CD8-positive, alpha-beta memory T cell (primary cell): Measurements from ENCODE around the gene PTPRM. TPM values are rescaled to one million over a fixed set of nuclear protein-coding genes. Genes with fewer than 3 reads are reported as not detected.
A peak's percentile ranks its signal among the peaks of the same experiment; 100 is the strongest.
"Not testable (repeated sequence)": the region's sequence is repeated elsewhere in the genome, so short reads cannot be mapped to it uniquely, and the experiment has no call there.

Experiments used
- CTCF ChIA-PET: fragments of 350-600 bp; sonication (Branson Sonifier 250); formaldehyde crosslinking; loops from one replicate; lab custom pipeline; 2021; ENCODE audit warnings: antibody characterized with exemption; lab: Charles Lee
- POLR2A ChIA-PET: fragments of 350-600 bp; sonication (Branson Sonifier 250); formaldehyde crosslinking; loops from one replicate; lab custom pipeline; 2021; ENCODE audit warnings: antibody characterized with exemption; lab: Charles Lee
- DNase-seq, 5 donors: peaks; one replicate each; pipeline versions ENCODE4 v3.0.0 to v3.0.0-alpha.2; 2020 to 2022; ENCODE audit warnings: mixed read lengths in 1 of 5
- H3K27ac ChIP-seq: one replicate; pipeline ENCODE4 v1.7.0; 2013; ENCODE audit warnings: low read depth, mild to moderate bottlenecking, low read length, moderate library complexity
- H3K27me3 ChIP-seq: 2 replicates; pipeline ENCODE4 v1.7.0; 2013; ENCODE audit warnings: low read length, mild to moderate bottlenecking; ENCODE audit not compliant: insufficient read depth, poor library complexity, severe bottlenecking
- H3K36me3 ChIP-seq: 2 replicates; pipeline ENCODE4 v1.7.0; 2013; ENCODE audit warnings: mild to moderate bottlenecking, low read length, moderate library complexity; ENCODE audit not compliant: insufficient read depth
- H3K4me1 ChIP-seq: 2 replicates; pipeline ENCODE4 v1.7.0; 2013; ENCODE audit warnings: mild to moderate bottlenecking, low read length, moderate library complexity; ENCODE audit not compliant: insufficient read depth
- H3K4me3 ChIP-seq: 2 replicates; pipeline ENCODE4 v1.7.0; 2013; ENCODE audit warnings: mild to moderate bottlenecking, low read length
- H3K9me3 ChIP-seq: 2 replicates; pipeline ENCODE4 v1.7.0; 2013; ENCODE audit warnings: mild to moderate bottlenecking, low read length
- H3K27ac Mint-ChIP-seq, 8 donors: one replicate each; pipeline ENCODE4 v1.8.0; 2020 to 2021; ENCODE audit warnings: mixed read lengths in 8 of 8, mild to moderate bottlenecking in 6 of 8, inconsistent platforms in 3 of 8, moderate library complexity in 3 of 8
- H3K27me3 Mint-ChIP-seq, 2 donors: one replicate each; pipeline ENCODE4 v1.8.0; 2020 to 2021; ENCODE audit warnings: mixed read lengths in 2 of 2, mild to moderate bottlenecking in 1 of 2, moderate library complexity in 1 of 2
- H3K36me3 Mint-ChIP-seq, 3 donors: one replicate each; pipeline ENCODE4 v1.8.0; 2020 to 2021; ENCODE audit warnings: mixed read lengths in 3 of 3, inconsistent platforms in 1 of 3, mild to moderate bottlenecking in 1 of 3
- H3K4me1 Mint-ChIP-seq, 3 donors: one replicate each; pipeline ENCODE4 v1.8.0; 2020 to 2021; ENCODE audit warnings: mixed read lengths in 3 of 3, inconsistent platforms in 1 of 3, mild to moderate bottlenecking in 1 of 3
- H3K4me3 Mint-ChIP-seq, 7 donors: one replicate each; pipeline ENCODE4 v1.8.0; 2020 to 2021; ENCODE audit warnings: mixed read lengths in 7 of 7, mild to moderate bottlenecking in 6 of 7, moderate library complexity in 4 of 7, inconsistent platforms in 2 of 7
- H3K9me3 Mint-ChIP-seq, 5 donors: one replicate each; pipeline ENCODE4 v1.8.0; 2020 to 2022; ENCODE audit warnings: mixed read lengths in 5 of 5, mild to moderate bottlenecking in 3 of 5, moderate library complexity in 2 of 5, inconsistent platforms in 1 of 5
- polyA plus RNA-seq: library from polyadenylated mRNA; unstranded; fragments of 300-500 nt; fragmentation: Illumina TruSeq; gene quantifications from one replicate; pipeline ENCODE4 v1.2.3, GENCODE V29; 2021
- total RNA-seq, 2 experiments: library from RNA; stranded (reverse); gene quantifications; one replicate each; pipeline ENCODE4 v1.2.3, GENCODE V29; 2021

PTPRM gene
- total and polyA plus RNA-seq, 3 experiments from 2014 or later, result 3.9 to 7.4 (median 5.3) TPM

DNA sequence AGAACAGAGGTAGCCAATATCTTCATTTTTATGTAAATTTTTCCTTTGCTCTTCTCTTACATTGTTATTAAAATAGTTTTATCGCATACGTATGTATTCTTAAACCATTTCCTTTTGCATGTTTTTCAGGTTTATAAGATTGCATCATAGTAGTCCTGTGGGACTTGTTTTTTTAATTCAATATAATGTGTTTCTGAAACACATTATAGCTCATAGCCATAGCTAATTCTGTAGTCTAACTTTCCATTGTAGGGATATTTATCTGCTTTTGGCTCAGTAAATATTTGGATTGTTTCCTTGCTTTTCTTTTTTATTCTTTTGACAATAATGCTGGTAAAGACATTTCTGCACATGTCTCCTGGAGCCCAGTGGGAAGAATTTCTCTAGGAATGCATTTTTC, 484.3 kb downstream of the PTPRM start:
- Mint-ChIP-seq H3K36me3 (no peaks in the 10 kb centered on the region), H3K27ac (peak overlapping the region in 2 of 8 donors; percentile 48 to 85)
- CTCF ChIA-PET, result interaction anchor here (2.0 kb wide), 1 partner anchor 8 kb away, joined by 4 read pairs; no protein-coding TSS in a partner anchor

GRCh38 chr18:8052237-8052701, 485.2 kb downstream of the PTPRM start:
- H3K9me3 Mint-ChIP-seq, result peaks cover 0 to 5% (median 0%) of the 10 kb centered on the region in 5 donors

More for the DNA sequence above, 484.3 kb downstream of the PTPRM start:
- Mint-ChIP-seq H3K4me3 (no peak overlapping the region), H3K4me1 (peaks cover 2 to 23% (median 21%) of the 10 kb centered on the region in 3 donors), H3K9me3 (peaks cover 0 to under 1% (median 0%) of the 10 kb centered on the region in 5 donors), H3K27me3 (peaks cover 0 to 1% of the 10 kb centered on the region in 2 donors)
- POLR2A ChIA-PET, result no interaction called here
- H3K27me3 ChIP-seq, result no peaks in the 10 kb centered on the region
- no peak for DNase-seq
- H3K4me3 ChIP-seq, result no peak overlapping the region
- H3K27ac ChIP-seq, result no peak overlapping the region
- no peaks in the 10 kb centered on the region for H3K9me3 ChIP-seq
- H3K36me3 ChIP-seq, result no peaks in the 10 kb centered on the region
- no peaks in the 10 kb centered on the region for H3K4me1 ChIP-seq

GRCh38 chr18:8056723-8057122, 489.6 kb downstream of the PTPRM start:
- CTCF ChIA-PET, result no interaction called here
- POLR2A ChIA-PET, result no interaction called here
- peaks cover 0 to 11% (median 8%) of the 10 kb centered on the region in 3 donors for H3K4me1 Mint-ChIP-seq

More at GRCh38 chr18:8052237-8052701, 485.2 kb downstream of the PTPRM start:
- Histone ChIP-seq H3K4me3 (no peak overlapping the region), H3K27me3 (no peaks in the 10 kb centered on the region), H3K9me3 (no peaks in the 10 kb centered on the region), H3K27ac (no peak overlapping the region), H3K4me1 (no peaks in the 10 kb centered on the region), H3K36me3 (no peaks in the 10 kb centered on the region)
- POLR2A ChIA-PET, result no interaction called here
- CTCF ChIA-PET, result interaction anchor here (2.0 kb wide), 1 partner anchor 9 kb away, joined by 4 read pairs; no protein-coding TSS in a partner anchor
- peak overlapping the region in 6 of 8 donors; percentile 1 to 85 (median 25) for H3K27ac Mint-ChIP-seq
- no peaks in the 10 kb centered on the region for H3K36me3 Mint-ChIP-seq
- H3K27me3 Mint-ChIP-seq, result peaks cover 0 to 1% of the 10 kb centered on the region in 2 donors
- peak in 2 of 5 donors; percentile 3 to 4 for DNase-seq
- peaks cover 2 to 23% (median 21%) of the 10 kb centered on the region in 3 donors for H3K4me1 Mint-ChIP-seq
- peak overlapping the region in 1 of 7 donors; percentile 44 for H3K4me3 Mint-ChIP-seq

DNA sequence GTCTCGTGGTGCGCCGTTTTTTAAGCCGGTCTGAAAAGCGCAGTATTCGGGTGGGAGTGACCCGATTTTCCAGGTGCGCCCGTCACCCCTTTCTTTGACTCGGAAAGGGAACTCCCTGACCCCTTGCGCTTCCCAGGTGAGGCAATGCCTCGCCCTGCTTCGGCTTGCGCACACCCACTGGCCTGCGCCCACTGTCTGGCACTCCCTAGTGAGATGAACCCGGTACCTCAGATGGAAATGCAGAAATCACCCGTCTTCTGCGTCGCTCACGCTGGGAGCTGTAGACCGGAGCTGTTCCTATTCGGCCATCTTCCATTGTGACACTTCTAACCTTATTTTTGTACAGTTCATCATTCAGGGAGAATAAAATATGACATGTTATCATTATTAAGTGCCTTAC, 496.0 kb downstream of the PTPRM start:
- H3K4me1 Mint-ChIP-seq, DNase-seq, H3K27me3 Mint-ChIP-seq, H3K27ac ChIP-seq, H3K36me3 Mint-ChIP-seq, H3K27me3 ChIP-seq, H3K9me3 ChIP-seq, H3K4me1 ChIP-seq, H3K4me3 ChIP-seq, H3K36me3 ChIP-seq, H3K27ac Mint-ChIP-seq, H3K9me3 Mint-ChIP-seq, CTCF ChIA-PET, POLR2A ChIA-PET: not testable (repeated sequence)
- peak overlapping the region in 4 of 7 donors; percentile 5 to 58 (median 40) for H3K4me3 Mint-ChIP-seq

More at GRCh38 chr18:8056723-8057122, 489.6 kb downstream of the PTPRM start:
- Mint-ChIP-seq H3K4me3 (no peak overlapping the region), H3K27ac (no peak overlapping the region), H3K27me3 (peaks cover 0 to 1% of the 10 kb centered on the region in 2 donors), H3K36me3 (no peaks in the 10 kb centered on the region), H3K9me3 (peaks cover 0 to 5% (median 0%) of the 10 kb centered on the region in 5 donors)
- H3K4me3 ChIP-seq, result no peak overlapping the region
- H3K4me1 ChIP-seq, result no peaks in the 10 kb centered on the region
- H3K27me3 ChIP-seq, result no peaks in the 10 kb centered on the region
- H3K36me3 ChIP-seq, result no peaks in the 10 kb centered on the region
- DNase-seq, result no peak
- H3K9me3 ChIP-seq, result no peaks in the 10 kb centered on the region
- no peak overlapping the region for H3K27ac ChIP-seq

- no peaks in the 10 kb centered on the region for H3K27me3 Mint-ChIP-seq
- H3K9me3 ChIP-seq, result no peaks in the 10 kb centered on the region
- H3K27ac Mint-ChIP-seq, result no peak overlapping the region
- no peak overlapping the region for H3K4me3 ChIP-seq
- no peaks in the 10 kb centered on the region for H3K36me3 ChIP-seq
- H3K4me1 Mint-ChIP-seq, result no peaks in the 10 kb centered on the region
- no peaks in the 10 kb centered on the region for H3K27me3 ChIP-seq
- no peaks in the 10 kb centered on the region for H3K9me3 Mint-ChIP-seq
- no peaks in the 10 kb centered on the region for H3K4me1 ChIP-seq
- no peak overlapping the region for H3K4me3 Mint-ChIP-seq
- H3K36me3 Mint-ChIP-seq, result no peaks in the 10 kb centered on the region
- no peak for DNase-seq
- ChIA-PET CTCF (no interaction called here), POLR2A (no interaction called here)
- no peak overlapping the region for H3K27ac ChIP-seq
These were observed 496.6 kb downstream of the PTPRM start for GRCh38 chr18:8063733-8064132.

- H3K4me1 Mint-ChIP-seq, result no peaks in the 10 kb centered on the region
- no peak overlapping the region for H3K4me3 Mint-ChIP-seq
- no peaks in the 10 kb centered on the region for H3K4me1 ChIP-seq
- no peaks in the 10 kb centered on the region for H3K36me3 ChIP-seq
- ChIA-PET CTCF (no interaction called here), POLR2A (no interaction called here)
- H3K27ac ChIP-seq, result no peak overlapping the region
- H3K27me3 ChIP-seq, result no peaks in the 10 kb centered on the region
- no peaks in the 10 kb centered on the region for H3K27me3 Mint-ChIP-seq
- H3K4me3 ChIP-seq, result no peak overlapping the region
- no peaks in the 10 kb centered on the region for H3K9me3 ChIP-seq
- no peak for DNase-seq
- no peak overlapping the region for H3K27ac Mint-ChIP-seq
- no peaks in the 10 kb centered on the region for H3K9me3 Mint-ChIP-seq
- peaks cover 0 to 2% (median 0%) of the 10 kb centered on the region in 3 donors for H3K36me3 Mint-ChIP-seq
These were observed 498.2 kb downstream of the PTPRM start for GRCh38 chr18:8065284-8065683.

DNA sequence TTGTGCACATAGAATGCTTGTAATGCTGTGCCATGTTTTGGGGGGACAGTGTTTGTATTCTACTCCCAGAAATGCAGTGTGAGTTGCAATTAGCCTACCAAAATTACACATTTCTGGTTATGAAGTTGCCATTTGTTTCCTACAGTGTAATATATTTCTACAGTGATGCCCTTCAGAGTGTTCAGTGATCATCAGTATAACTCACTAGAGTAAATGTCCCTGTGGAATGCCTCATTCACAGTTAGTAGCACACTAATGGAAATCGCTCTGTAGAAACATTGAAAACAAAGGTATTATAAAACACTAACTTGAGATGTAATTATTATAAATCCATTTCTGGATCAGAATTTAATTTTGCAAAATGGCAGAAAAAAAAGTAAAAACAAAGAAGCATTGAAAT, 498.7 kb downstream of the PTPRM start:
- Histone ChIP-seq H3K27me3 (no peaks in the 10 kb centered on the region), H3K4me1 (no peaks in the 10 kb centered on the region), H3K27ac (no peak overlapping the region), H3K36me3 (no peaks in the 10 kb centered on the region), H3K9me3 (no peaks in the 10 kb centered on the region), H3K4me3 (no peak overlapping the region)
- ChIA-PET POLR2A (no interaction called here), CTCF (no interaction called here)
- DNase-seq, result no peak
- H3K36me3 Mint-ChIP-seq, result peaks cover 0 to 2% (median 0%) of the 10 kb centered on the region in 3 donors
- no peak overlapping the region for H3K4me3 Mint-ChIP-seq
- no peaks in the 10 kb centered on the region for H3K27me3 Mint-ChIP-seq
- H3K4me1 Mint-ChIP-seq, result no peaks in the 10 kb centered on the region
- H3K9me3 Mint-ChIP-seq, result no peaks in the 10 kb centered on the region
- no peak overlapping the region for H3K27ac Mint-ChIP-seq

- POLR2A ChIA-PET, result no interaction called here
- CTCF ChIA-PET, result no interaction called here
- H3K27ac Mint-ChIP-seq, result no peak overlapping the region
These were observed 502.6 kb downstream of the PTPRM start for GRCh38 chr18:8069708-8070107.

More at GRCh38 chr18:8069708-8070107, 502.6 kb downstream of the PTPRM start:
- Mint-ChIP-seq H3K9me3 (peaks cover 0 to 3% (median 0%) of the 10 kb centered on the region in 5 donors), H3K4me3 (no peak overlapping the region), H3K4me1 (no peaks in the 10 kb centered on the region), H3K36me3 (peaks cover 0 to 2% (median 0%) of the 10 kb centered on the region in 3 donors), H3K27me3 (no peaks in the 10 kb centered on the region)
- no peaks in the 10 kb centered on the region for H3K36me3 ChIP-seq
- no peaks in the 10 kb centered on the region for H3K27me3 ChIP-seq
- H3K27ac ChIP-seq, result no peak overlapping the region
- no peaks in the 10 kb centered on the region for H3K4me1 ChIP-seq
- DNase-seq, result no peak
- no peaks in the 10 kb centered on the region for H3K9me3 ChIP-seq
- H3K4me3 ChIP-seq, result no peak overlapping the region
